ENCODE results near the gene METAP2.
"Not testable (repeated sequence)": the region's sequence is repeated elsewhere in the genome, so short reads cannot be mapped to it uniquely, and the experiment has no call there.

The METAP2 gene

DNA sequence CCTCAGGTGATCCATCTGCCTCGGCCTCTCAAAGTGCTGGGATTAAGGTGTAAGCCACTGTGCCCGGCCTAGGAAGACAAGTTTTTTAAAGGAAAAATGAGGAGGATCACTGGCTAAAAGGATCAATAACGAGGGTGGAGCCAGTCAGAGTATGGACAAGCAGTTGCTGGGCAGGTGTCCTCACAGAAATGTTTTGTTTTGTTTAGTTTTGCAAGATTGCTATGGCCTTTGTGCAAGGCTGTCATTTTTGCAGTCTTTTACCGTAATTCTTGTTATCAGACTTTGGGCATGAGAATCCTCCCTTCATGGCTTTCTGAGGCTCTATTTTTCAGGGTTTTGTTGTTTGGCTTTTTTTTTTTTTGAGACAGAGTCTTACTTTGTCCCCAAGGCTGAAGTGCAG, 11.9 kb upstream of the METAP2 start:
- Histone ChIP-seq H3K27ac (ENCODE audit: low read length) (no peak overlapping the region), H3K4me3 (ENCODE audit: low read length in 2 of 2) (no peak overlapping the region)

DNA sequence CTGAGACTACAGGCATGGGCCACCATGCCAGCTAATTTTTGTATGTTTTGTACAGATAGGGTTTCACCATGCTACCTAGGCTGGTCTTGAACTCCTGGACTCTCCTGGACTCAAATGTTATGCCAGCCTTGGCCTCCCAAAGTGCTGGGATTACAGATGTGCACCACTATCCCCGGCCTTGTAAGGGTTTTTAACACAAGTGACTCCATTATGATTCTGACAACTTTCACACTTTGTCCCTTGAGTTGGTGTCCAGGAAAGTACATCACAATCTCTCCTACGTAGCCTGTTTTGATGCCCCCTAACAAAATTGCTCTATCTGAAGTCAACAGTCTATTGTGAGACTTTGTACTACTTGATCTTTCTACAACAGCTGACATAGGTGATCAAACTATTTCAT, 11.4 kb upstream of the METAP2 start:
- no peak overlapping the region for H3K27ac ChIP-seq (ENCODE audit: low read length)
- H3K36me3 ChIP-seq (ENCODE audit: control insufficient read depth in 2 of 2, insufficient read depth in 2 of 2, low read length in 2 of 2): no peaks in the 10 kb centered on the region

More for the DNA sequence above, 11.9 kb upstream of the METAP2 start:
- H3K27me3 ChIP-seq (ENCODE audit: control insufficient read depth in 1 of 2, insufficient read depth in 2 of 2, low read length in 2 of 2): no peaks in the 10 kb centered on the region
- no peaks in the 10 kb centered on the region for H3K36me3 ChIP-seq (ENCODE audit: control insufficient read depth in 2 of 2, insufficient read depth in 2 of 2, low read length in 2 of 2)
- H3K4me1 ChIP-seq (ENCODE audit: control insufficient read depth, insufficient read depth, low read length): no peaks in the 10 kb centered on the region
- no peak overlapping the region for H3K9ac ChIP-seq (ENCODE audit: low read length in 2 of 2)
- peaks cover 4 to 6% of the 10 kb centered on the region in 2 donors for H3K9me3 ChIP-seq (ENCODE audit: control insufficient read depth in 2 of 2, low read length in 2 of 2)

DNA sequence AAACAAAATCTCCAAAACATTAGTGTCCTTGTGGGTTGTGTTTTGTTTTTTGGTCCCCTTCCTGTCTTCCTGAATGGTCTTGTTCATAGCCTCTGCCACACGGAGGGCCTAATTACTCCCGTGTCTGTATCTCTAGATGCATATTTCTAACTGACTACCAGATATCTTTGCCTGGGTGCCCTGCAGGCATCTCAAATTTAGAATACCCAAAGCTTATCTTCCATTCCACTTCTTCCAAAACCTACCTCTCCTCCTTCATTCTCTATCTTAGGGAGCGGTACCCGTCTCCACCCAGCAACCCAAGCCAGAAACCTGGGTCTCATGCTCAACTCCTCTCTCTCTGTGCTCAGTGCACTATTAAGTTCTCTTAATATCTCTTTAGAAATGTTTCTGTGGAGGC, 10.9 kb upstream of the METAP2 start:
- Histone ChIP-seq H3K36me3 (ENCODE audit: control insufficient read depth in 2 of 2, insufficient read depth in 2 of 2, low read length in 2 of 2) (no peaks in the 10 kb centered on the region), H3K9me3 (ENCODE audit: control insufficient read depth in 2 of 2, low read length in 2 of 2) (peaks cover 0 to 2% of the 10 kb centered on the region in 2 donors), H3K4me3 (ENCODE audit: low read length in 2 of 2) (no peak overlapping the region), H3K9ac (ENCODE audit: low read length in 2 of 2) (no peak overlapping the region), H3K27ac (ENCODE audit: low read length) (no peak overlapping the region), H3K27me3 (ENCODE audit: control insufficient read depth in 1 of 2, insufficient read depth in 2 of 2, low read length in 2 of 2) (no peaks in the 10 kb centered on the region), H3K4me1 (ENCODE audit: control insufficient read depth, insufficient read depth, low read length) (no peaks in the 10 kb centered on the region)

More for the DNA sequence above, 11.4 kb upstream of the METAP2 start:
- Histone ChIP-seq H3K27me3 (ENCODE audit: control insufficient read depth in 1 of 2, insufficient read depth in 2 of 2, low read length in 2 of 2) (no peaks in the 10 kb centered on the region), H3K4me3 (ENCODE audit: low read length in 2 of 2) (no peak overlapping the region), H3K9ac (ENCODE audit: low read length in 2 of 2) (no peak overlapping the region), H3K9me3 (ENCODE audit: control insufficient read depth in 2 of 2, low read length in 2 of 2) (peaks cover 0 to 6% of the 10 kb centered on the region in 2 donors), H3K4me1 (ENCODE audit: control insufficient read depth, insufficient read depth, low read length) (no peaks in the 10 kb centered on the region)

DNA sequence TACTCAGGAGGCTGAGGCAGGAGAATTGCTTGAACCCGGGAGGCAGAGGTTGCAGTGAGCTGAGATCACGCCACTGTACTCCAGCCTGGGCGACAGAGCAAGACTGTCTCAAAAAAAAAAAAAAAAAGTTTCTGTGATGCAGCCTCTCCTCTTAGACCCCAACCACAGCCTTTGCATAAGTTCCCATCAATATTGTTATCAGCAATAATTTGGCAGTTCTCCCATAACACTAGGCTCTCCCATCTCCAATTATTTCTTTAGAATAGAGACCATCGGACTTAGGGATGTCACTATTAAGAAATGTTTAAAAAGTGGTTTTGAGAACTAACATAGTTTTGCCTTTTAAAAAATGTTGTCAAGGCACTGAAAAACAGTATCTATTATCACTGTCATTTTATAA, 10.2 kb upstream of the METAP2 start:
- not testable (repeated sequence) for H3K4me1 ChIP-seq (ENCODE audit: control insufficient read depth, insufficient read depth, low read length); H3K36me3 ChIP-seq (ENCODE audit: control insufficient read depth in 2 of 2, insufficient read depth in 2 of 2, low read length in 2 of 2); H3K27ac ChIP-seq (ENCODE audit: low read length); H3K9ac ChIP-seq (ENCODE audit: low read length in 2 of 2); H3K9me3 ChIP-seq (ENCODE audit: control insufficient read depth in 2 of 2, low read length in 2 of 2); H3K27me3 ChIP-seq (ENCODE audit: control insufficient read depth in 1 of 2, insufficient read depth in 2 of 2, low read length in 2 of 2); H3K4me3 ChIP-seq (ENCODE audit: low read length in 2 of 2)

DNA sequence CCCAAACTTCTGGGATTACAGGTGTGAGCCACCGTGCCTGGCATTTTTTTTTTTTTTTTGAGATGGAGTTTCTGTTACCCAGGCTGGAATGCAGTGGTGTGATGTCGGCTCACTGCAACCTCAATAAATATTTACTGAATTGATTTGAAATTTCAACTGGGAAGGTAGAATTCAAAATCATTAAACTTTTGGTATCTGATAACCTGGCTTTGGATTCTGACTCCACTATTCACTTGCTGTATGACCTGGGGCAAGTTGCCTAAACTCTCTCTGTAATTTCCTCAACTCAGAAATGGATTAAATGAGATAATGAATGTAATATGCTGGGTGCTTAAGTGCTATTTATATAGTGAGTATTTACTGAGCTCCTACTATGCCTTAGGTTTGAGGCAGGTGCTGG, 8.7 kb upstream of the METAP2 start:
- Histone ChIP-seq H3K36me3 (ENCODE audit: control insufficient read depth in 2 of 2, insufficient read depth in 2 of 2, low read length in 2 of 2) (no peaks in the 10 kb centered on the region), H3K9ac (ENCODE audit: low read length in 2 of 2) (no peak overlapping the region), H3K9me3 (ENCODE audit: control insufficient read depth in 2 of 2, low read length in 2 of 2) (no peaks in the 10 kb centered on the region), H3K27ac (ENCODE audit: low read length) (no peak overlapping the region), H3K27me3 (ENCODE audit: control insufficient read depth in 1 of 2, insufficient read depth in 2 of 2, low read length in 2 of 2) (no peaks in the 10 kb centered on the region), H3K4me3 (ENCODE audit: low read length in 2 of 2) (no peak overlapping the region), H3K4me1 (ENCODE audit: control insufficient read depth, insufficient read depth, low read length) (no peaks in the 10 kb centered on the region)

DNA sequence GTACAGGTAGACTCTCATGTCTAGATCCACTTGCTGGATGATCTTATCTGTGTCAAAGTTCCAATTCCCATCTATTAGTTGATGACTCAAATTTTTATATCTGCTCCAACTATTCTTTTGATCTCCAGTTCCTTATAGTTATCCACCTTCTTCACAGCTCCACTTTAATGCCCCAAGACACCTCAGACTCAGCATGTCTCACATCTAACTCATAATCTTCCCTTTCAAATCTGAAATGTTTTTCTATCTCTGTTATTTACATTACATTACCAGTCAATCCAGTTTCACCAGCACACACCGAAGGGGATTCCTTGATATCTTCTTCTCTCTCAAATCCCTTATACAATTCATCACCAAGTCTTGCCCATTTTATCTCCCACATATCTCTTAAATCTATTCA, 3.7 kb upstream of the METAP2 start:
- H3K9ac ChIP-seq (ENCODE audit: low read length in 2 of 2): no peak overlapping the region
- H3K4me1 ChIP-seq (ENCODE audit: control insufficient read depth, insufficient read depth, low read length): peaks cover 9% of the 10 kb centered on the region
- no peaks in the 10 kb centered on the region for H3K36me3 ChIP-seq (ENCODE audit: control insufficient read depth in 2 of 2, insufficient read depth in 2 of 2, low read length in 2 of 2)
- H3K4me3 ChIP-seq (ENCODE audit: low read length in 2 of 2): no peak overlapping the region
- no peaks in the 10 kb centered on the region for H3K9me3 ChIP-seq (ENCODE audit: control insufficient read depth in 2 of 2, low read length in 2 of 2)
- H3K27ac ChIP-seq (ENCODE audit: low read length): no peak overlapping the region
- H3K27me3 ChIP-seq (ENCODE audit: control insufficient read depth in 1 of 2, insufficient read depth in 2 of 2, low read length in 2 of 2): no peaks in the 10 kb centered on the region

DNA sequence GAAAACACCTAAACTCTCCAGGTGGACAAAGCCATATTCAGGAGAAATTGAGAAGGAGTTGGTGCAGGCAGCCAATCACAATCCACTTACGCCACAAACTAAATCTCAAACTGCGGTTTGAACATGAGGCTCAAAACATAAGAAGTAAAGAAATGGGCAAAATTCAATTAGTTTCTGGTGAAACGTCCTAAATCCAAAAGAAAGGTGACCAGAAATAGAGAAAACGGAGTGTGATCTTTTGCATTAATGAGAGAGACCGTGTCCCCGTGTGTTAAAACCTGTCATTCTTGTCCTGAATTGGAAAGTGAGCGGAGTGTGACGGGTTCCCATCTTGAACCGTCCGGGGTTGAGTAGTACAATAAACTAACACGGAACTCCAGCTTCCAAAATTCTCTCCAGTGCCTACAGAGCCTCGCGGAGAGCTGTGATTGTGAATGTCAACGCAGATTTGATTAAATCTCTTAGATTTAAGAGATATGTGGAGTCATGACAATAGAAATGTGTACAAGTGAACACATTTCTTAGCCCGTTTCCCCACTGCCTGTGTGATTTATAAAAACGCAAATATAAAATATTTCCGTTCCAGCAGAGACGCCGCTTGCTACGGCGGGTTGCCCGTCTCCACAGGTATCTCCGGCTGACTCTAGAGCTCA, 595 bp upstream of the METAP2 start:
- peaks cover 7 to 11% of the 10 kb centered on the region in 2 donors for H3K36me3 ChIP-seq (ENCODE audit: control insufficient read depth in 2 of 2, insufficient read depth in 2 of 2, low read length in 2 of 2)
- H3K4me3 ChIP-seq (ENCODE audit: low read length in 2 of 2): peak overlapping the region; percentile 85 to 98
- peak overlapping the region; percentile 95 for H3K27ac ChIP-seq (ENCODE audit: low read length)
- H3K4me1 ChIP-seq (ENCODE audit: control insufficient read depth, insufficient read depth, low read length): peaks cover 12% of the 10 kb centered on the region
- H3K27me3 ChIP-seq (ENCODE audit: control insufficient read depth in 1 of 2, insufficient read depth in 2 of 2, low read length in 2 of 2): no peaks in the 10 kb centered on the region
- peak overlapping the region; percentile 96 to 98 for H3K9ac ChIP-seq (ENCODE audit: low read length in 2 of 2)
- H3K9me3 ChIP-seq (ENCODE audit: control insufficient read depth in 2 of 2, low read length in 2 of 2): no peaks in the 10 kb centered on the region

DNA sequence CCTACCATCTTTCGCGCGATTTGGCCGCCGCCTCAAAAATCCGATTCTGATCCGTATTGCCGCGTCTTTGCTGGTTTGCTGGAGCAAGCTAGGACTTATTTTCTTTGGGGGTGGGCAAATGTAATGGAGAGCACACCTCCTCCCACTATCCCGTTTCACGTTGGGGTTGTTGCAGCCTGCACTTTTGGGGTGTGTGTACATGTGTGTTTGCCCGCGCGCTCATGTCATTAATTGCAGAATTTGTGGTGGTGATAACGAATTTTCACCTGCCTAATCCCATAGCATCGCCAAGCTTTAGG, 657 bp downstream of the METAP2 start:
- peak overlapping the region; percentile 96 to 98 for H3K9ac ChIP-seq (ENCODE audit: low read length in 2 of 2)
- peaks cover 7 to 11% of the 10 kb centered on the region in 2 donors for H3K36me3 ChIP-seq (ENCODE audit: control insufficient read depth in 2 of 2, insufficient read depth in 2 of 2, low read length in 2 of 2)
- H3K4me3 ChIP-seq (ENCODE audit: low read length in 2 of 2): peak overlapping the region; percentile 85 to 98
- no peaks in the 10 kb centered on the region for H3K27me3 ChIP-seq (ENCODE audit: control insufficient read depth in 1 of 2, insufficient read depth in 2 of 2, low read length in 2 of 2)
- peaks cover 12% of the 10 kb centered on the region for H3K4me1 ChIP-seq (ENCODE audit: control insufficient read depth, insufficient read depth, low read length)
- peak overlapping the region; percentile 95 for H3K27ac ChIP-seq (ENCODE audit: low read length)
- H3K9me3 ChIP-seq (ENCODE audit: control insufficient read depth in 2 of 2, low read length in 2 of 2): no peaks in the 10 kb centered on the region

DNA sequence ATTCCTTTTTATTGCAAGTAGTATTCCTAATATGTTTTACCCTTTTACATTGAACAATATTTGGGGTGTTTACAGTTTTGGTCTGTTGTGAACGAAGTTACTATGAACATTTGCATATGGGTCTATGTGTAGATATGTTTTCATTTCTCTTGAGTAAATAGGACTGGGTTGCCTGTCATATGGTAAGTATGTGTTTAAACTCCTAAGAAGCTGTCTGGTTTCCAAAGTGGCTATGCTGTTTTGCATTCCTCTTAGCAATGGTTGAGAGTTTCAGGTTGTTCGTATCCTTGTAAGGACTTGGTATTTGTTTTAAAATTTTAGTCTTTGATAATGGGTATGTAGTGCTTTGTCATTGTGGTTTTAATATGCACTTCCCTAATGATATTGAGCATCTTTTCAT, 6.3 kb downstream of the METAP2 start:
- H3K4me3 ChIP-seq (ENCODE audit: low read length in 2 of 2): no peak overlapping the region
- H3K27ac ChIP-seq (ENCODE audit: low read length): no peak overlapping the region
- H3K27me3 ChIP-seq (ENCODE audit: control insufficient read depth in 1 of 2, insufficient read depth in 2 of 2, low read length in 2 of 2): no peaks in the 10 kb centered on the region
- peaks cover 8% of the 10 kb centered on the region for H3K4me1 ChIP-seq (ENCODE audit: control insufficient read depth, insufficient read depth, low read length)
- no peaks in the 10 kb centered on the region for H3K9me3 ChIP-seq (ENCODE audit: control insufficient read depth in 2 of 2, low read length in 2 of 2)
- no peak overlapping the region for H3K9ac ChIP-seq (ENCODE audit: low read length in 2 of 2)
- peaks cover 7 to 15% of the 10 kb centered on the region in 2 donors for H3K36me3 ChIP-seq (ENCODE audit: control insufficient read depth in 2 of 2, insufficient read depth in 2 of 2, low read length in 2 of 2)

DNA sequence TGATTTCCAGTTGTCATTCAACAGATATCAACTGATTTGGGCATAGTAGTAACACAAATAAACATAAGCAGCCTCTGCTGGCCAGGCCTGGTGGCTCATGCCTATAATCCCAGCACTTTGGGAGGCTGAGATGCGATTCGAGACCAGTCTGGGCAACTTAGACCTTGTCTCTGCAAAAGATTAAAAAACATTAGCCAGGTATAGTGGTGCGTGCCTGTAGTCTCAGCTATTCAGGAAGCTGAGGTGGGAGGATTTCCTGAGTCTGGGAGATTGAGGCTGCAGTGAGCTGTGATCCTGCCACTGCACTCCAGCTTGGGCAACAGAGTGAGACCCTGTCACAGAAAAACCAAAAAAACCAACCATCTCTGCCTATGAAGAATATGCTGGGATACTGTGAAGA, 7.1 kb downstream of the METAP2 start:
- no peak overlapping the region for H3K9ac ChIP-seq (ENCODE audit: low read length in 2 of 2)
- no peak overlapping the region for H3K27ac ChIP-seq (ENCODE audit: low read length)
- H3K27me3 ChIP-seq (ENCODE audit: control insufficient read depth in 1 of 2, insufficient read depth in 2 of 2, low read length in 2 of 2): no peaks in the 10 kb centered on the region
- H3K4me1 ChIP-seq (ENCODE audit: control insufficient read depth, insufficient read depth, low read length): peaks cover 3% of the 10 kb centered on the region
- peaks cover 7 to 13% of the 10 kb centered on the region in 2 donors for H3K36me3 ChIP-seq (ENCODE audit: control insufficient read depth in 2 of 2, insufficient read depth in 2 of 2, low read length in 2 of 2)
- no peak overlapping the region for H3K4me3 ChIP-seq (ENCODE audit: low read length in 2 of 2)
- H3K9me3 ChIP-seq (ENCODE audit: control insufficient read depth in 2 of 2, low read length in 2 of 2): no peaks in the 10 kb centered on the region

DNA sequence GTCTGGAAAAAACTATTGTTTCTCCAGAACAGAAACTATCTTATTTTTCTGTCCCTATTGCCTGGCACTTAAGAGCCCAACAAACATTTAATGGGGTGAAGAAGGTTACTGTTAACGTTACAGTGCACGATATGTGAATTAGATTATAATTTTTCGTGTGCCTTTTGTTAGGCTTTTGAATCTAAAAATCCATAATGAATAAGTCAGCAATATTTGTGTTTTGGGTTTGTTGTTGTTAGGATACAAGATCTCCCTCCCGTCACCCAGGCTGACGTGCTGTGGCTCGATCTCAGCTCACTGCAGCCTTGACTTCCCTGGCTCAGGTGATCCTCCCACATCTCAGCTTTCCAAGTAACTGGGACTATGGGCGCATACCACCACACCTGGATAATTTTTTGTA, 7.9 kb downstream of the METAP2 start:
- H3K27ac ChIP-seq (ENCODE audit: low read length): no peak overlapping the region
- peaks cover 10 to 18% of the 10 kb centered on the region in 2 donors for H3K36me3 ChIP-seq (ENCODE audit: control insufficient read depth in 2 of 2, insufficient read depth in 2 of 2, low read length in 2 of 2)
- H3K27me3 ChIP-seq (ENCODE audit: control insufficient read depth in 1 of 2, insufficient read depth in 2 of 2, low read length in 2 of 2): no peaks in the 10 kb centered on the region
- no peak overlapping the region for H3K9ac ChIP-seq (ENCODE audit: low read length in 2 of 2)
- no peak overlapping the region for H3K4me3 ChIP-seq (ENCODE audit: low read length in 2 of 2)
- H3K4me1 ChIP-seq (ENCODE audit: control insufficient read depth, insufficient read depth, low read length): peaks cover 3% of the 10 kb centered on the region
- H3K9me3 ChIP-seq (ENCODE audit: control insufficient read depth in 2 of 2, low read length in 2 of 2): no peaks in the 10 kb centered on the region
